Pancreas (tissue), 10 donors: ENCODE results near the gene PDE6G. TPM values are rescaled to one million over a fixed set of nuclear protein-coding genes. Genes with fewer than 3 reads are reported as not detected.

Source experiments
- ATAC-seq, 4 donors: fragments of 200-7000 bp; cut with Tn5 transposase; one replicate each; pipeline versions ENCODE4 v1.8.0 to v1.9.1; 2020; ENCODE audit warnings: mild to moderate bottlenecking in 4 of 4, moderate library complexity in 4 of 4
- DNase-seq, 6 donors: peaks; one replicate each; pipeline ENCODE4 v3.0.0-alpha.2; 2020
- FAIRE-seq: peaks from 2 replicates; lab custom pipeline; 2012; peaks lifted over from hg19 to GRCh38; lab: Jason Lieb, UNC
- H3K27ac ChIP-seq, 4 donors: fragments of 200-600 bp; sonication (generic); 1 replicate in 3 of 4; 2 replicates in 1 of 4; pipeline versions ENCODE4 v1.5.0 to v1.8.0; 2020
- H3K27me3 ChIP-seq, 4 donors: fragments of 200-600 bp; one replicate each; pipeline ENCODE4 v1.8.0; 2021
- H3K36me3 ChIP-seq, 3 donors: fragments of 200-600 bp; sonication (generic) in 1 of 3; one replicate each; pipeline versions ENCODE4 v1.5.0 to v1.8.0; 2020 to 2021
- H3K4me1 ChIP-seq, 3 donors: fragments of 200-600 bp; one replicate each; pipeline ENCODE4 v1.8.0; 2021
- H3K4me3 ChIP-seq, 4 donors: fragments of 200-600 bp; sonication (generic) in 2 of 4; one replicate each; pipeline versions ENCODE4 v1.5.0 to v1.8.0; 2020 to 2021
- H3K9me3 ChIP-seq, 4 donors: fragments of 200-600 bp; one replicate each; pipeline ENCODE4 v1.8.0; 2021
- CTCF ChIP-seq, 4 donors: fragments of 200-600 bp; sonication (generic) in 3 of 4; IDR thresholded peaks; one replicate each; pipeline versions ENCODE4 v1.5.0 to v1.8.0; 2021; ENCODE audit warnings: antibody characterized with exemption in 4 of 4
- WGBS, 2 donors: extraction: QIAGEN DNeasy Blood & Tissue Kit; methylation state at CpG; one replicate each; pipeline ENCODE4 v1.1.7; 2013; 5-methylcytosine and 5-hydroxymethylcytosine counted together
- intact Hi-C, 3 donors: fragments of 100-400 bp; cut with DNase I; formaldehyde crosslinking; loops; one replicate each; pipeline versions ENCODE4 v1.11.1 to v1.14.2; 2022
- polyA plus RNA-seq, 2 donors: library from polyadenylated mRNA; stranded (reverse); fragments of 200-250 nt; gene quantifications; one replicate each; pipeline ENCODE4 v1.2.3, GENCODE V29; 2013
- total RNA-seq, 6 donors: library from RNA; stranded (reverse); fragmentation: NEBNext Ultra II Directional in 4 of 6; extraction: Animal tissue kit (Norgen Biotek cat#: 25700) in 4 of 6; gene quantifications; one replicate each; pipeline versions ENCODE4 v1.2.1 to v1.2.4, GENCODE V29; 2021 to 2023
- donor health status: healthy with polysubstance abuse.
- donor health status: DM: no; HTN: no; CAD: no; lungs with moderate emphysema.
- donor health status: DM: no; HTN: no; CAD: no.
- donor health status: control.
- donor health status: control.
- donor health status: Bipolar disorder and iron deficiency.
- donor health status: DM: yes; HTN: yes; CAD: no.
- donor health status: DM: no; HTN: no; CAD: no.
- donor health status: DM: no; HTN: no; CAD: no.
- donor health status: DM: yes; HTN: yes; CAD: no.

PDE6G gene
- total and polyA plus RNA-seq, 8 donors: 0.31 to 0.49 (median 0.42) TPM; not detected in 4

DNA sequence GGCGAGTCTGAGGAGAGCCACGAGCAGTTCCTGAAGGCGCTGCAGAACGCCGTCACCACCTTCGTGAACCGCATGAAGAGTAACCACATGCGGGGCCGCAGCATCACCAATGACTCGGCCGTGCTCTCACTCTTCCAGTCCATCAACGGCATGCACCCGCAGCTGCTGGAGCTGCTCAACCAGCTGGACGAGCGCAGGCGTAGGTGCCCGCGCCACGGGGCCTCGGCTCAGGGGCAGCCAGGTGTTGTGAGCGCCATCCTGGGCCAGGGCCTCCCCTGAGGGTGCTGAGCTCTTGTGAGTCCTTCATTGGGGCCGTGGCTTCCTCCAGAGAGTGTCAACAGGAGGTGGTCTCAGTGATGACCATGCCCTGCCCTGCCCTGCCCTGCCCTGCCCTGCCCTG is 39.5 kb upstream of the PDE6G start:
- FAIRE-seq (no peak), ATAC-seq (no peak), DNase-seq (peak in 1 of 6 donors; percentile 65)
- Histone ChIP-seq H3K27me3 (no peaks in the 10 kb centered on the region), H3K36me3 (peaks cover 4 to 63% (median 27%) of the 10 kb centered on the region in 3 donors), H3K4me1 (no peaks in the 10 kb centered on the region), H3K9me3 (no peaks in the 10 kb centered on the region), H3K4me3 (no peak overlapping the region), H3K27ac (no peak overlapping the region)
- WGBS, 2 donors: 92 to 94% methylated on average over 22 of the region's 22 CpGs
- no peak for TF ChIP-seq CTCF (IDR thresholded peaks at IDR 0.05)
- intact Hi-C loops: no loop called here

DNA sequence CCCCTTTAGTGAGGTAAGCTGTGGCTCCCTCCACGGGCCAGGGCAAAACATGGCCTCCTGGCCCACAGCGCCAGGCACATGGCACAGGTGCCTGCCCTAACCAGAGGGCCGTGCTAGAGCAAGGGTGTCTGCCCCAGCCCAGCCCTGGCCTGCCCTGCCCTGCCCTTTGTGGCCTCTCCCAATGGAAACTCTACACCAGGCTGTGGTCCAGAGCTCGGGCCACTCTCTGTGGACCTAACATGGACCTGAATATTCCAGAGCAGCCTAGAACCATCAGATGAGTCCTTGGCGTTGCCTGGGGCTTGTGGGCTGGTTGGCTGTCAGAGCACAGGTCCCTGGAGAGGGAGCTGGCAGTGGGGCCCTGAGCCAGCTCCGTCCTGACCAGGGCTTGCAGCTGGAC is 38.9 kb upstream of the PDE6G start:
- Histone ChIP-seq H3K27ac (no peak overlapping the region), H3K27me3 (no peaks in the 10 kb centered on the region), H3K4me3 (no peak overlapping the region), H3K4me1 (no peaks in the 10 kb centered on the region), H3K36me3 (peaks cover 4 to 66% (median 25%) of the 10 kb centered on the region in 3 donors), H3K9me3 (no peaks in the 10 kb centered on the region)
- TF ChIP-seq CTCF (IDR thresholded peaks at IDR 0.05): no peak
- ATAC-seq (no peak), FAIRE-seq (no peak), DNase-seq (no peak)
- intact Hi-C loops: no loop called here
- 91 to 95% methylated on average over 6 of the region's 6 CpGs for WGBS, 2 donors

- Histone ChIP-seq H3K4me3 (no peak overlapping the region), H3K27me3 (no peaks in the 10 kb centered on the region), H3K27ac (no peak overlapping the region), H3K36me3 (peaks cover 4 to 69% (median 25%) of the 10 kb centered on the region in 3 donors), H3K4me1 (no peaks in the 10 kb centered on the region), H3K9me3 (no peaks in the 10 kb centered on the region)
- FAIRE-seq (no peak), ATAC-seq (no peak), DNase-seq (peak in 1 of 6 donors; percentile 31)
- intact Hi-C loops: no loop called here
- TF ChIP-seq CTCF (IDR thresholded peaks at IDR 0.05): no peak
- 91 to 94% methylated on average over 14 to 19 of the region's 19 CpGs for WGBS, 2 donors
Observed at GRCh38 chr17:81694810-81695209, 38.5 kb upstream of the PDE6G start.

DNA sequence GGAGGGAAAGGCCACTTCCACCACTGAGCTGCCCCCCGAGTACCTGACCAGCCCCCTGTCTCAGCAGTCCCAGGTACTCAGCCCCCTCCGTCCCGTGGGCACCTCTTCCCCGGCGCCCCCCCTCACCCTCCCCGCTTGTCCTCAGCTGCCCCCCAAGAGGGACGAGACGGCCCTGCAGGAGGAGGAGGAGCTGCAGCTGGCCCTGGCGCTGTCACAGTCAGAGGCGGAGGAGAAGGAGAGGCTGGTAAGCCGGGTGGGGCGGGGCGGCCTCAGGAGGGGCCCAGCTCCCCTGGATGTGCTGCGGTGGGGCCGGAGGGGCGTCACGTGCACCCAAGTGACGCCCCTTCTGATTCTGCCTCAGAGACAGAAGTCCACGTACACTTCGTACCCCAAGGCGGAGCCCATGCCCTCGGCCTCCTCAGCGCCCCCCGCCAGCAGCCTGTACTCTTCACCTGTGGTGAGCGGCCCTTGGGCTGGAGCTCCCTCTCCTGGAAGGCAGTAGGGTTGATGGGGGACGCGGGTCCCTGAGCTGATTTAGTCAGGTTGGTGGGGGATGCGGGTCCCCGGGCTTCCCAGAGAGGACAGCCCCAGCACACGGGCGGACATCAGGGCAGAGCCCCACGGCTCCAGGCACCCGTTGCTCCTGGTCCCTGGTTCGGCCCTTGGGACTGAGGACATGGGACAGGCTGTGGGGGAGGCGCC is 37.3 kb upstream of the PDE6G start:
- ATAC-seq (no peak), FAIRE-seq (no peak), DNase-seq (peak in 1 of 6 donors; percentile 65)
- Histone ChIP-seq H3K27me3 (no peaks in the 10 kb centered on the region), H3K4me1 (no peaks in the 10 kb centered on the region), H3K4me3 (no peak overlapping the region), H3K36me3 (peaks cover 4 to 71% (median 25%) of the 10 kb centered on the region in 3 donors), H3K9me3 (no peaks in the 10 kb centered on the region), H3K27ac (no peak overlapping the region)
- WGBS, 2 donors: 89 to 95% methylated on average over 28 to 35 of the region's 35 CpGs
- intact Hi-C loops: no loop called here
- TF ChIP-seq CTCF (IDR thresholded peaks at IDR 0.05): no peak

DNA sequence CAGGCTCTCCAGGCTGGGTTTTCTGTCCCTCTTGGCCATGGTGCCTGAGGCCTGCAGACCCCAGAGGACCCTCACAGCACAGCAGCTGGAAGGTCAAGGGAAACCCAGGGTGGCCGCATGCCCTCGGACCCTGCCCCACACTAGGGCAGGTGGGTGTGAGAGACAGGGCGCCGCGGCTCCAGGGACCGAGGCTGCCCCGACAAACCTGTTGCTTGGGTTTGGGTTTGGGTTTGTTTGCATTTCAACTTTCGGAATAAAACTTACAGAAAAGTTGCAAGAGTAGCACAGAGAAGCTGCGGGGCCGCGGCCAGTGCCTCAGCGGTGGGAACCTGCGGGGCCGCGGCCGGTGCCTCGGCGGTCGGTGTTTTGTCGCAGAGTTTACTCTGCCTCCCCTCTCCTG is 35.3 kb upstream of the PDE6G start:
- ATAC-seq (no peak), FAIRE-seq (no peak), DNase-seq (no peak)
- WGBS, 2 donors: 95 to 96% methylated on average over 20 of the region's 20 CpGs
- intact Hi-C loops: no loop called here
- TF ChIP-seq CTCF (IDR thresholded peaks at IDR 0.05): no peak
- Histone ChIP-seq H3K4me3 (no peak overlapping the region), H3K27me3 (no peaks in the 10 kb centered on the region), H3K4me1 (no peaks in the 10 kb centered on the region), H3K27ac (no peak overlapping the region), H3K36me3 (peaks cover 4 to 82% (median 37%) of the 10 kb centered on the region in 3 donors), H3K9me3 (no peaks in the 10 kb centered on the region)
